GM12892 (cell line): Measurements from ENCODE around the gene CDKAL1.

ENCODE experiments used
- POLR2A ChIP-seq: IDR thresholded peaks from 2 replicates; pipeline ENCODE4 v1.6.1; 2011; ENCODE audit warnings: low read depth, low read length, control low read depth
- POLR2AphosphoS5 ChIP-seq: IDR thresholded peaks from 2 replicates; pipeline ENCODE4 v1.6.1; 2011; ENCODE audit warnings: low read depth, low read length, control low read depth

- TF ChIP-seq POLR2A (no peak), POLR2AphosphoS5 (no peak)
Observed at GRCh38 chr6:21158873-21159272, 624.6 kb downstream of the CDKAL1 start.
